RWPE1 (cell line): ENCODE measurements around the gene GLT8D2.
"Not testable (repeated sequence)": the region's sequence is repeated elsewhere in the genome, so short reads cannot be mapped to it uniquely, and the experiment has no call there.

Experiments
- CTCF ChIA-PET: fragments of 350-600 bp; sonication (Branson Sonifier 250); formaldehyde crosslinking; extraction: SDS; loops from one replicate; lab custom pipeline; 2021; lab: Yijun Ruan, JAX
- POLR2A ChIA-PET: fragments of 400-600 bp; formaldehyde crosslinking; extraction: SDS; loops from one replicate; lab custom pipeline; 2020; ENCODE audit warnings: antibody characterized with exemption; ENCODE audit not compliant: low non-redundant PET; lab: Yijun Ruan, JAX
- DNase-seq: peaks from one replicate; pipeline ENCODE4 v3.0.0; 2012; ENCODE audit warnings: low spot score
- H3K27ac ChIP-seq: fragments of 450-650 bp; 2 replicates; pipeline ENCODE4 v1.5.1; 2017
- TF ChIP-seq, protein P1 (sequence below): fragments of 450-650 bp; conservative IDR thresholded peaks from 2 replicates; pipeline ENCODE4 v1.5.1; 2017; ENCODE audit warnings: low read depth, mild to moderate bottlenecking

GLT8D2 gene

DNA sequence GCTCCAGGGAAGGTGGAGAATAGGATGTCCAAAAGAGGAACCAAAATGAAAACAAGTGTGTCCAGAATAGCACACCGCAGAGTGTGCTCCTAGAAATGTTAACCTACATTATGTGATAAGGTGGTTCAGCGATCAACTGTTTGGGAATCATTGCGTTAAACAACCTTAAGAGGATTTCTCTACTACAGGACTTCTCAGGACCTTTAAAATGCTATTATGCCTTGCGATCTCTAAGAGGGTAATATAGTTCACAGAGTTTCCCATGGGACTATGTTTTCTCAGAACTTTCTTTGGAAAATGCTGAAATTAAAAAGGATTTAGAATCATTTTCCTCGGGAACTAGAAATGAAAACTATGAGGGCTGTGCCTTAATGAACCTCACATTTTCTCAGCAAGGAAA lies 1.8 kb downstream of the GLT8D2 start:
- ChIA-PET CTCF (no interaction called here), POLR2A (no interaction called here)
- DNase-seq = no peak
- H3K27ac ChIP-seq = no peak overlapping the region
- TF ChIP-seq, protein P1, sequence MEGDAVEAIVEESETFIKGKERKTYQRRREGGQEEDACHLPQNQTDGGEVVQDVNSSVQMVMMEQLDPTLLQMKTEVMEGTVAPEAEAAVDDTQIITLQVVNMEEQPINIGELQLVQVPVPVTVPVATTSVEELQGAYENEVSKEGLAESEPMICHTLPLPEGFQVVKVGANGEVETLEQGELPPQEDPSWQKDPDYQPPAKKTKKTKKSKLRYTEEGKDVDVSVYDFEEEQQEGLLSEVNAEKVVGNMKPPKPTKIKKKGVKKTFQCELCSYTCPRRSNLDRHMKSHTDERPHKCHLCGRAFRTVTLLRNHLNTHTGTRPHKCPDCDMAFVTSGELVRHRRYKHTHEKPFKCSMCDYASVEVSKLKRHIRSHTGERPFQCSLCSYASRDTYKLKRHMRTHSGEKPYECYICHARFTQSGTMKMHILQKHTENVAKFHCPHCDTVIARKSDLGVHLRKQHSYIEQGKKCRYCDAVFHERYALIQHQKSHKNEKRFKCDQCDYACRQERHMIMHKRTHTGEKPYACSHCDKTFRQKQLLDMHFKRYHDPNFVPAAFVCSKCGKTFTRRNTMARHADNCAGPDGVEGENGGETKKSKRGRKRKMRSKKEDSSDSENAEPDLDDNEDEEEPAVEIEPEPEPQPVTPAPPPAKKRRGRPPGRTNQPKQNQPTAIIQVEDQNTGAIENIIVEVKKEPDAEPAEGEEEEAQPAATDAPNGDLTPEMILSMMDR = no peak

DNA sequence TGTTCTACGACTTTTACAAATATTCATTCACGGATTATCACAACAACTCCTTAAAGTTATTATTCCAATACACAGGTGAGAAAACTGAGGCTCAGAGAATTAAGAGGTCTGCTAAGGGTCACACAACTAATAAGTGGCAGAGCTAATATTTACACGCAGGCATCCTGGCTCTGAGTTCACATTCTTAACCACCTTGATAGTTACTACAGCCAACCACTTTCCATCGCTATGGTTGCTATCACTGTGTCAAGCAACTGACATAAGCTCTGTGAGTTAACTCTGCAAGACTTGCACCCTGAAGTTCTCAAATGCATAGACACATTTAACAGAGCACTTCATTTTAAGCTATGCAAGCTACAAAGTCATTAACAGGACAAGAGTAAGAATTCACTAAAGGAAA lies 3.7 kb downstream of the GLT8D2 start:
- CTCF ChIA-PET = interaction anchor here (1.0 kb wide), 1 partner anchor 12 kb away, joined by 3 read pairs; no protein-coding TSS in a partner anchor
- TF ChIP-seq, protein P1 = no peak
- DNase-seq = no peak
- POLR2A ChIA-PET = no interaction called here
- no peak overlapping the region for H3K27ac ChIP-seq

DNA sequence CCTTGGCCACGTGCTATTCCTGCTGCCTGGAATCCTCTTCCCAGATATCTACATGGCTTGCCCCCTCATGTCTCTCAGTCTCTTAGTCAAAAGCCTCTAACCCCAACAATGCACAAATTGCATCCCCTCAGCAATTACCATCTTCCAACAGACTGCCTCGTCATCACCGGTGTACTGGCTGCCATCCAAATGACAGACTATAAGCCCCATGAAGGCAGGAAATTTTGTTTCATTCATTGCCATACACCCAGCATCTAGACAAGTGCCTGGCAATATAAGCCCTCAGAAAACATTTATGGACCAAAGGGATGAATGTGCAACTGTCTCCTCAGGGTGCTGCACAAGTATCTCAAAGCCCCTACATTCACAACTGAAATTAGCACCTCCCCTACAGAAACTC lies 5.8 kb downstream of the GLT8D2 start:
- TF ChIP-seq, protein P1 = no peak
- no peak for DNase-seq
- H3K27ac ChIP-seq = no peak overlapping the region
- ChIA-PET CTCF (no interaction called here), POLR2A (no interaction called here)

DNA sequence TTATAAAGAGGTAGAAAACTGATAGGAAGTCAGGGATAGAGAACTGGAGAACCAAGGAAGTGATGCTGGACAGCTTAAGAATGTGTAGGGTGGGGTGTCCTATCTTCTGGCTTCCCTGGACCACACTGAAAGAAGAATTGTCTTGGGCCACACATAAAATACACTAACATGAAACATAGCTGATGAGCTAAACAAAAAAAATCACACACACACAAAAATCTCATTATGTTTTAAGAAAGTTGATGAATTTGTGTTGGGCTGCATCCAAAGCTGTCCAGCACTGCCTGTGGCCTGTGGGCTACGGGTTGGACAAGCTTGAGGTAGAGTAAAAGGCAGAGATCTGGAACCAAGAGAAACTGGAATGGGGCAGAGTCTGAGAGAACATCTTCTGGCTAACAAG lies 7.4 kb downstream of the GLT8D2 start:
- no peak overlapping the region for H3K27ac ChIP-seq
- TF ChIP-seq, protein P1 = no peak
- ChIA-PET POLR2A (no interaction called here), CTCF (interaction anchor here (0.6 kb wide), 1 partner anchor 15 kb away, joined by 3 read pairs; no protein-coding TSS in a partner anchor)
- no peak for DNase-seq

DNA sequence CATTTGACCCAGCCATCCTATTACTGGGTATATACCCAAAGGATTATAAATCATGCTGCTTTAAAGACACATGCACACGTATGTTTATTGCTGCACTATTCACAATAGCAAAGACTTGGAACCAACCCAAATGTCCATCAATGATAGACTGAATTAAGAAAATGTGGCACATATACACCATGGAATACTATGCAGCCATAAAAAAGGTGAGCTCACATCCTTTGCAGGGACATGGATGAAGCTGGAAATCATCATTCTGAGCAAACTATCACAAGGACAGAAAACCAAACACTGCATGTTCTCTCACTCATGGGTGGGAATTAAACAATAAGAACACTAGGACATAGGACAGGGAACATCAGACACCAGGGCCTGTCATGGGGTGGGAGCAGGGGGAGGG lies 10.2 kb downstream of the GLT8D2 start:
- H3K27ac ChIP-seq, DNase-seq, POLR2A ChIA-PET, CTCF ChIA-PET: not testable (repeated sequence)

DNA sequence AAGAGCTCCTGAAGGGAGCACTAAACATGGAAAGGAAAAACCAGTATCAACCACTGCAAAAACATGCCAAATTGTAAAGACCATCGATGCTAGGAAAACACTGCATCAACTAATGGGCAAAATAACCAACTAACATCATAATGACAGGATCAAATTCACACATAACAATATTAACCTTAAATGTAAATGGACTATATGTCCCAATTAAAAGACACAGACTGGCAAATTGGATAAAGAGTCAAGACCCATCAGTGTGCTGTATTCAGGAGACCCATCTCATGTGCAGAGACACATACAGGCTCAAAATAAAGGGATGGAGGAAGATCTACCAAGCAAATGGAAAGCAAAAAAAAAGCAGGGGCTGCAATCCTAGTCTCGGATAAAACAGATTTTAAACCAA lies 13.8 kb downstream of the GLT8D2 start:
- POLR2A ChIA-PET, H3K27ac ChIP-seq, DNase-seq, CTCF ChIA-PET: not testable (repeated sequence)

DNA sequence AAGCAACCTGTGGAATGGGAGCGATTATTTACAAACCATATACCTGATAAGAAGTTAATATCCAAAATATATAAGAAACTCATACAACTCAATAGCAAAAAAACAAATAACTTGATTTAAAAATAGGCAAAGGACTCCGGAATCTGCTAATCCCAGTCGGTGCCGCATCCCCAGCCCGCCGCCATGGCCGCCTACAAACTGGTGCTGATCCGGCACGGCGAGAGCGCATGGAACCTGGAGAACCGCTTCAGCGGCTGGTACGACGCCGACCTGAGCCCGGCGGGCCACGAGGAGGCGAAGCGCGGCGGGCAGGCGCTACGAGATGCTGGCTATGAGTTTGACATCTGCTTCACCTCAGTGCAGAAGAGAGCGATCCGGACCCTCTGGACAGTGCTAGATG lies 19.4 kb downstream of the GLT8D2 start:
- H3K27ac ChIP-seq, POLR2A ChIA-PET, DNase-seq, CTCF ChIA-PET: not testable (repeated sequence)

DNA sequence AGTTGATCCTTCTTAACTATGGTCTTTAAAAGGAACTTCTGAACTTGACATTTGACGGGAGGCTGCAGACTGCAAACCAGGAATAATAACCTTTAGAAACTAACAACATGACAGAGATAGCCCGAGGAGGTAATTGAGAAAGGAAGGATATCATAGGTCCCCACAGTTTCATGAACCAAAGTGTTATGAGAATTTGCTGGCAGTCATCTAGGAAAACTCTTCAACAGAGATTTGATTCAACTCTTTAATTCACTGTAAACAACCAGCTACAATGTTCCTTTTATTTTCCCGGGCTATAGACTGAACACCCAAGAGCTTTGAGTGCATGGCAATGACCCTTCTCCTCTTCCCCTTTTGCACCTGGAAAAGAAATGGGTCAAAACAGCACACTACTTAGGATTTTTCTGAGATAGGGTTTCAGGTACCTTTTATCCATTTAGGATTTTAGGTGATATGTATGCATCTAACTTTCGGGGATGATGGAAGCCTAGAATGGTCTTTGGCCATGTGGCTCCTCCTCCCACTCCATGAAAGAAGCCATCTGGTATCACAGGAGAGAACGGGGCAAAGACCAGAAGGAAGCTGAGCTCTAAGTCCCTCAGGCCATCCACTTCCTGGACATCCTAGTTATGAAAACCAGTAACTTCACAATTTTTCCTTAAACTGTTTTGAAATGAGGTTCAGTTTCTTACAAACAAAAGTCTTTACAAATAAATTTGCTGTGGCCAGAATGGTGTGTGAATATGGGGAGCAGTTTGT lies 23.0 kb downstream of the GLT8D2 start:
- ChIA-PET POLR2A (no interaction called here), CTCF (interaction anchor here (0.6 kb wide), 1 partner anchor 1070 kb away, joined by 4 read pairs; no protein-coding TSS in a partner anchor)
- DNase-seq = no peak
- TF ChIP-seq, protein P1 = no peak
- no peak overlapping the region for H3K27ac ChIP-seq
